ENCODE measurements around the gene EFL1.
"Not testable (repeated sequence)": the region's sequence is repeated elsewhere in the genome, so short reads cannot be mapped to it uniquely, and the experiment has no call there.

The EFL1 gene

DNA sequence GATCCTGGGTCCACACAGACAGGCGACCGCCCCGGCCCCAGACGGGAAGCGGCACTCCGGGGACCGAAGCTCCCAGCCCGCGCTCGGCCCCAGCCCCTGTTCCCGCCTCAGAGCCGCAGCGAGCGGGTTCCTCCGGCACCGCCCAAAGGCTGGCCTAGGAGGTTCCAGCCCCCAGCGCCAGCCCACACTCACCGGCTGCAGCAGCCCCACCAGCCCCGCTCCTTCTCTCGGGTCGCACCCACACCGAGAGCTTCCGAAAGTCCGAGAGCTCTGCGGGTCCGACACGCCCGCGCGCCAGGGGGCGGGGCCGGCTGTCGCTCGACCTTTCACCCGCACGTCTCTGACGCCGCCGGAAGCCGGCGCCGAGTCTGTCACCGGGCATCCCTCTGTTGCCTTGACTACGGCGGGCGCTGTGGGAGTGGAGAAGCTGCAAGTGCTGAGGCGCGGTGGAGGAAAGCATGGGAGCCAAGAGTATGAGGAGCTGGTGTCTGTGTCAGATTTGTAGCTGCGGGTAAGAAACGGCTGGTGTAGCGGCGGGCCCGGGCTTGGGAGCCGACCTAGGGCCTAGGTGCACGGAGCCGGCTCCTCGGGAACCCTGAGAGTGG is at the start of gene EFL1, which contains the start of gene SAXO2:
Gene EFL1, minus strand, starts transcription at position 313 of the 605 bp plus-strand sequence. CDS start 956 bp downstream, outside the sequence.
Gene SAXO2, plus strand, starts transcription at position 397 of the 605 bp plus-strand sequence. Its CDS starts 62 bp downstream, at position 459.
- DNase-seq (ENCODE audit: low read depth) = peak; percentile 86

DNA sequence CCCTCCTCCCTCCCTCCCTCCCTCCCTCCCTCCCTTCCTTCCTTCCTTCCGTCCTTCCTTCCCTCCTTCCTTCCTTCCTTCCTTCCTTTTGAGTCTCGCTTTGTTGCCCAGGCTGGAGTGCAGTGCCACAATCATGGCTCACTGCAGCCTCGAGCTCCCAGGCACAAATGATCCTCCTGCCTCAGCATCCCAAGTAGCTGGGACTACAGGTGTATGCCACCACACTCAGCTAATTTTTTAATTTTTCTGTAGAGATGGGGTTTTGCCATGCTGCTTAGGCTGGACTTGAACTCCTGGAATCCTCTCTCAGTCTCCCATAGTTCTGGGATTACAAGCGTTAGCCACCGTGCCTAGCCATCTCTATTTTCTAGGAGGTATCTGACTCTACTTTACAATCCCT is 48.8 kb upstream of the EFL1 start:
- DNase-seq (ENCODE audit: low read depth); H3K4me3 ChIP-seq (replicated peaks; ENCODE audit: low read depth, low read length): not testable (repeated sequence)

More for the DNA sequence above, at the start of gene EFL1, which contains the start of gene SAXO2:
- TF ChIP-seq, protein P1, sequence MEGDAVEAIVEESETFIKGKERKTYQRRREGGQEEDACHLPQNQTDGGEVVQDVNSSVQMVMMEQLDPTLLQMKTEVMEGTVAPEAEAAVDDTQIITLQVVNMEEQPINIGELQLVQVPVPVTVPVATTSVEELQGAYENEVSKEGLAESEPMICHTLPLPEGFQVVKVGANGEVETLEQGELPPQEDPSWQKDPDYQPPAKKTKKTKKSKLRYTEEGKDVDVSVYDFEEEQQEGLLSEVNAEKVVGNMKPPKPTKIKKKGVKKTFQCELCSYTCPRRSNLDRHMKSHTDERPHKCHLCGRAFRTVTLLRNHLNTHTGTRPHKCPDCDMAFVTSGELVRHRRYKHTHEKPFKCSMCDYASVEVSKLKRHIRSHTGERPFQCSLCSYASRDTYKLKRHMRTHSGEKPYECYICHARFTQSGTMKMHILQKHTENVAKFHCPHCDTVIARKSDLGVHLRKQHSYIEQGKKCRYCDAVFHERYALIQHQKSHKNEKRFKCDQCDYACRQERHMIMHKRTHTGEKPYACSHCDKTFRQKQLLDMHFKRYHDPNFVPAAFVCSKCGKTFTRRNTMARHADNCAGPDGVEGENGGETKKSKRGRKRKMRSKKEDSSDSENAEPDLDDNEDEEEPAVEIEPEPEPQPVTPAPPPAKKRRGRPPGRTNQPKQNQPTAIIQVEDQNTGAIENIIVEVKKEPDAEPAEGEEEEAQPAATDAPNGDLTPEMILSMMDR (IDR thresholded peaks at IDR 0.05; ENCODE audit: low read length, missing control alignments) = no peak
- peak within 1 kb of the TSS; percentile 88 for H3K4me3 ChIP-seq (replicated peaks; ENCODE audit: low read depth, low read length)

- no peak for DNase-seq (ENCODE audit: low read depth)
These were observed 47.3 kb upstream of the EFL1 start for GRCh38 chr15:82309802-82310201.

DNA sequence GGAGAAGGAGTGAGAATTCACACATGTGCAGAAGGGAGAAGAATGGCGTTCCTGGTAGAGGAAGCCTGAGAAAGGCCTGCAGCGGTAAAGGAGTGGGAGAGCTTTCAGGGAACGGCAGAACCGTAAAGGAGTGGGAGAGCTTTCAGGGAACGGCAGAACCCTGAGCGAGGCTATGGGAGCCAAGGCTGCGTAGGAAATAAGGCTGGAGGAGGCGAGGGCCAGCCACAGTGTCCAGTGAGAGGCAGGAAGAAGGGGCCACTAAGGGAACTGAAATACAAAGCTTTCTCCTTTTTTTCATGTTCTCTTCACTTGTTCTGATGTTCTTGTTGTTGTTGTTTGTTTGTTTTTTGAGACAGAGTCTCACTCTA is 45.2 kb upstream of the EFL1 start:
- TF ChIP-seq, protein P1 (IDR thresholded peaks at IDR 0.05; ENCODE audit: low read length, missing control alignments) = no peak
- no peak for DNase-seq (ENCODE audit: low read depth)
- H3K4me3 ChIP-seq (replicated peaks; ENCODE audit: low read depth, low read length) = no peak overlapping the region

More at GRCh38 chr15:82309802-82310201, 47.3 kb upstream of the EFL1 start:
- no peak overlapping the region for H3K4me3 ChIP-seq (replicated peaks; ENCODE audit: low read depth, low read length)
- TF ChIP-seq, protein P1 (IDR thresholded peaks at IDR 0.05; ENCODE audit: low read length, missing control alignments) = no peak

DNA sequence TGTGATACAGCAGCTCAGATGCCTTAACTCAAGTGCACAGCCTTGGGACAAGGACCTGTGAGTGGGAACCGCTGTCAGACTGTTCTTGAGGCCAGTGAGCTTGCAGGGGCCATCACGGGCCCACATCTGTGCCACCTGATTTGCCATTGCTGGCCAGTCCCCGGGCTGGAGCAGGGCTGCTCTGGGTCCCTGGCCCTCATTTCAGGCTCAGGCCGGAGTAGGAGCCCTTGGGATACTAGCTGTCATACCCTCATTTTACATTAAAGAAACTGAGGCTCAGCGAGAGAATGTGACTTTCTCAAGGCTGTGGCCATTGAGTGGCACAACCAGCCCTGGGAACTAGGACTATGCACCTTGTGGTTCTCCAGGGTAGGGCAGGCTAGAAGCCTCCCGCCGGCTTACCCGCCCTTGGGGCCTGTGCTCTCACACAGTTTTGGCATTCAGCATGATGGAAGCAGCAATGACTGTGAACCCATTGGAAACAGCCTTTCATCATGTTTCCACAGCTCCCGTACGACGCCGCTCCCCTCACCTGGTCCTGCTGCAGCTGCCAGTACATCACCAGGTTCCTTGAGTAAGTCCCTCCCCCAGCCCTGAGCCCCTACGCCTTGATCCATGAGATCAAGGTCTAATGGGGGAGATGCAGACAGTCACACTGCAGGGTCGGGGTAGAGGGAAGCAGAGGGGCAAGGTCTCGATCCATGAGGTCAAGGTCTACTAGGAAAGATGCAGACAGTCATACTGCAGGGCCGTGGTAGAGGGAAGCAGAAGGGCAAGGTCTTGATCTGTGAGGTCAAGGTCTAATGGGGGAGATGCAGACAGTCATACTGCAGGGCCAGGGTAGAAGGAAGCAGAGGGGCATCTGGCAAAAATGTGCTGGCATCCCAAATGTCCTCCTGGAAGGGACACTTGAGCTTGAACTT is 44.5 kb upstream of the EFL1 start:
- DNase-seq (ENCODE audit: low read depth) = no peak
- TF ChIP-seq, protein P1 (IDR thresholded peaks at IDR 0.05; ENCODE audit: low read length, missing control alignments) = no peak
- no peak overlapping the region for H3K4me3 ChIP-seq (replicated peaks; ENCODE audit: low read depth, low read length)

DNA sequence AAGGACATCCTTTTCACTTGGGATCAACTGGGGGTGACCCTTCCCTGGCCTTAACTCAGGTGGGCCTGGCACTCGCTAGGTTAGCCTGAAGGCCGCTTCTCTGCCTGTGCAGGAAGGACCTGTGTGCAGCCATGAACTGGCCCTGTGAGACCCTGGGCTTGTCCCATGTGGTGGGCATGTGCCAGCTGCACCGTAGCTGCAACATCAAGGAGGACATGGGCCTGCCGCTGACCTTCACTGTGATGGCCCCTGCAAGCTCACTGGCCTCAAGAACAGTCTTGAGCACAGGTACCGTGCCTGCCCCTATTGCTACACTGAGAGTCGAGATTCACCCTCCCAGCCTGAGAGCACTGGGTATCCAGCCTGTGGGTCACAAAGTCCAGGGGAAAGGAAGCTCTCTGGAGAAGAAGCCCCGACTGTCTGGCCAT is 43.1 kb upstream of the EFL1 start:
- no peak overlapping the region for H3K4me3 ChIP-seq (replicated peaks; ENCODE audit: low read depth, low read length)
- no peak for DNase-seq (ENCODE audit: low read depth)
- TF ChIP-seq, protein P1 (IDR thresholded peaks at IDR 0.05; ENCODE audit: low read length, missing control alignments) = no peak

DNA sequence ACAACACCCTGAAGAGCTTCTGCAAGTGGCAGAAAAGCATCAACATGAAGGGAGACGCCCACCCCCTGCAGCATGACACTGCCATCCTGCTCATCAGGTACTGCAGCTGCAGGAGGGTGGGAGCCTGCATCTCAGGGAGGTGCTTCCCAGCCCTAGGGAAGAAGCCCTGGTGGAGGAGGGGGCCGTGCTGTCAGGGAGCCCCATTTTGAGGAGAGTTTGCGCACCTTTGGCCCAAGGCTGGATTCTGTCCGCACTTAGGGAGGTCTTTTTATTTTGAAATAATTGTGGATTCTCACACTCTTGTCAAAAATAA is 42.2 kb upstream of the EFL1 start:
- H3K4me3 ChIP-seq (replicated peaks; ENCODE audit: low read depth, low read length) = no peak overlapping the region
- DNase-seq (ENCODE audit: low read depth) = no peak
- TF ChIP-seq, protein P1 (IDR thresholded peaks at IDR 0.05; ENCODE audit: low read length, missing control alignments) = no peak

All from fibroblast of pulmonary artery (primary cell).